ENCODE data around the gene SUMF2.
"Not testable (repeated sequence)": the region's sequence is repeated elsewhere in the genome, so short reads cannot be mapped to it uniquely, and the experiment has no call there.

SUMF2 gene

DNA sequence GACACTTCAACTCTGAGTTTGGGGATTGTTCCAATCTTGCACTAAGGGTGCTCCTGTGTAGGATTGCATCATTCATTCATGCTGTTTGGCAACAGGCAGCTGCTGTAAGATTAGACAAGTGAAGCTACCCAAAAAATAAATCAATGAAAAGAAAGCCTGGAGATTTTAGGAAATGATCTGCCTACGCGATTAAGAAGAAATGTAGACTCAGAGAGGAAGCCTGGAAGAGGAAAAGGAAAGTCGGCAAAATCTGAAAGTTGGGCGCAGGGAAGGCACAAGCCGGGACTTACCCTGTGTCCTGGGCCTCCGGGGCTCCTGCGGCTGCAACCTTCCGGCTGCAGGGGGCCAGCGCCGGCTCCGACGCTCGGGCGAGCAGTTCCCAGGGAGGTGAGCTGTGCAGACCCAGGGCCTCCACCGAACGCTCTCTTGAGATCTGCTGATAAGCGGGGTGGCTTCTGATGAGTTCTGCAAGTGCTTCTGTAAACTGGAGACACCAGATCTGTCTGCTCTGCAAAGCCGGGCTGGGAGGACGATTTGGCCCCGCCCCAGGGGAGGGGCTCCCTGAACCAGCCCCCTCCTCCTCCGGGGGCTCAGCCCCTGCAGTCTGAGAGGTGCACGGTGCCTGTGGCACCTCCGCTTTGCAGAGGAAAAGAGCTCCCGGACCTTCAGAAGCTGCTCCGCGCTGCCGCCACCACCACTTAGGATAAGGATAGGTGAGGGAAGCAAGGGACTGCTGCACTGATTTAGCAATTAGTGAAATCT is 30.2 kb upstream of the SUMF2 start:
- TF ChIP-seq, protein P1, sequence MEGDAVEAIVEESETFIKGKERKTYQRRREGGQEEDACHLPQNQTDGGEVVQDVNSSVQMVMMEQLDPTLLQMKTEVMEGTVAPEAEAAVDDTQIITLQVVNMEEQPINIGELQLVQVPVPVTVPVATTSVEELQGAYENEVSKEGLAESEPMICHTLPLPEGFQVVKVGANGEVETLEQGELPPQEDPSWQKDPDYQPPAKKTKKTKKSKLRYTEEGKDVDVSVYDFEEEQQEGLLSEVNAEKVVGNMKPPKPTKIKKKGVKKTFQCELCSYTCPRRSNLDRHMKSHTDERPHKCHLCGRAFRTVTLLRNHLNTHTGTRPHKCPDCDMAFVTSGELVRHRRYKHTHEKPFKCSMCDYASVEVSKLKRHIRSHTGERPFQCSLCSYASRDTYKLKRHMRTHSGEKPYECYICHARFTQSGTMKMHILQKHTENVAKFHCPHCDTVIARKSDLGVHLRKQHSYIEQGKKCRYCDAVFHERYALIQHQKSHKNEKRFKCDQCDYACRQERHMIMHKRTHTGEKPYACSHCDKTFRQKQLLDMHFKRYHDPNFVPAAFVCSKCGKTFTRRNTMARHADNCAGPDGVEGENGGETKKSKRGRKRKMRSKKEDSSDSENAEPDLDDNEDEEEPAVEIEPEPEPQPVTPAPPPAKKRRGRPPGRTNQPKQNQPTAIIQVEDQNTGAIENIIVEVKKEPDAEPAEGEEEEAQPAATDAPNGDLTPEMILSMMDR (IDR thresholded peaks at IDR 0.05; ENCODE audit: low read depth, low read length, missing control alignments) = peak; percentile 17
- H3K4me3 ChIP-seq (replicated peaks; ENCODE audit: low read depth, low read length) = peak overlapping the region; percentile 45
- peak; percentile 32 for DNase-seq (ENCODE audit: extremely low read depth, low read depth)

DNA sequence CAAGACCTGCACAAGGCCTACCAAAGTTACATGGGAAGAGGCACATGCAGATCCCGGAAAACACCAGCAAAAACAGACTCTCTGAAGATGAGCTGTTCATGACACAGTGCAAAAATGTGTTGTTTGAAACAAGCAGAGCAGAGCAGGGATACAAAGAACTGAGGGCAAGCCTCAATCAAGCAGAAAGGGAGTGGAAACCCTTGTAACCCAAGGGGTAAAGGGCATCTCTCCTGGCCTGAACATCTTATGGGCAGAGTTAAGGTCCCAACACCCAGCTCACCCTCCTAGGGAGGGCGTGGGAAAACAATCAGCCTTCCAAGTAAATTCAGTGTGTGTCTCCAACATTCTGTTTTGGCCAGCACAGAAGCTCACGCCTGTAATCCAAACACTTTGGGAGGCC is 23.4 kb upstream of the SUMF2 start:
- TF ChIP-seq, protein P1 (IDR thresholded peaks at IDR 0.05; ENCODE audit: low read depth, low read length, missing control alignments) = no peak
- no peak for DNase-seq (ENCODE audit: extremely low read depth, low read depth)
- no peak overlapping the region for H3K4me3 ChIP-seq (replicated peaks; ENCODE audit: low read depth, low read length)

DNA sequence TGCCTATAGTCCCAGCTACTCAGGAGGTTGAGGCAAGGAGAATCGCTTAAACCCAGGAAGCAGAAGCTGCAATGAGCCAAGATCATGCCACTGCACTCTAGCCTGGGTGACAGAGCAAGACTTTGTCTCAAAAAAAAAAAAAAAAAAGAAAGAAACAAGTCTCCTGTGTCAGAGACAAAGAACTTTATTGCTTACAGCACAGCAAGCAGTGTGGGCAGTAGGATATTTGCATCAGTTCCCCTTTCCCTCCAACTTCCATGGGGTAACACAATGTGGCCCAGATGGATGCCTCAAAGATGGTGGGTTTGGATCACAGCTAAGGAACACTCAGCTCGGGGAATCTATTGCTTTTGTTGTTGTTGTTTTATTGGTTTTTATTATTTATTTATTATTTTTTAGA is 18.3 kb upstream of the SUMF2 start:
- not testable (repeated sequence) for DNase-seq (ENCODE audit: extremely low read depth, low read depth); H3K4me3 ChIP-seq (replicated peaks; ENCODE audit: low read depth, low read length)

DNA sequence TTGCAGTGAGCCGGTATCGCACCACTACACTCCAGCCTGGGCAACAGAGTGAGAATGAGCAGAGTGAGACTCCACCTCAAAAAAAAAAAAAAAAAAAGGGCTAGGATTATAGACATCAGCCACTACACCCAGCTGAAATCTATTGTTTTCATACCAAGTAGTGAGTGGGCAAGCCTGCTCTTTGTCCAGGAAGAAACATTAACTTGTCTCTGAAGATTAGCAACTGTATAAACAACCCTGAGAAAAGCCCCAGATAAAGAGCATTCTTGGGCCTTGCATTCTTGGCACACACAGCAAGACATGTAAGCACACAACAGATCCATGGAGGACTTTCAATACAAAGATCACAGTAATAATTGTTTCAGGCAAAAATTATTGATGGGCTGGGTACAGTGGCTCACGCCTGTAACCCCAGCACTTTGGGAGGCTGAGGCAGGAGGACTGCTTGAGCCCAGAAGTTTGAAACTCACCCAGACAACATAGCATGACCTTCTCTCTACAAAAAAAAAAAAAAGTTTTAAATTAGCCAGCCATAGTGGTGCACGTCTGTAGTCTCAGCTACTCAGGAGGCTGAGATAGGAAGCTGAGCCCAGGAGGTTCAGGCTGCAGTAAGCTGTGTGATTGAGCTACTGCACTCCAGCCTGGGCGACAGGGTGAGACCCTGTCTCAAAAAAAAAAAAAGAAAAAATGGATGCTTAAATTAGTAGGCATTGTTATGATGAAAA is 17.2 kb upstream of the SUMF2 start:
- peak; percentile 74 for DNase-seq (ENCODE audit: extremely low read depth, low read depth)
- TF ChIP-seq, protein P1 (IDR thresholded peaks at IDR 0.05; ENCODE audit: low read depth, low read length, missing control alignments) = no peak
- no peak overlapping the region for H3K4me3 ChIP-seq (replicated peaks; ENCODE audit: low read depth, low read length)

DNA sequence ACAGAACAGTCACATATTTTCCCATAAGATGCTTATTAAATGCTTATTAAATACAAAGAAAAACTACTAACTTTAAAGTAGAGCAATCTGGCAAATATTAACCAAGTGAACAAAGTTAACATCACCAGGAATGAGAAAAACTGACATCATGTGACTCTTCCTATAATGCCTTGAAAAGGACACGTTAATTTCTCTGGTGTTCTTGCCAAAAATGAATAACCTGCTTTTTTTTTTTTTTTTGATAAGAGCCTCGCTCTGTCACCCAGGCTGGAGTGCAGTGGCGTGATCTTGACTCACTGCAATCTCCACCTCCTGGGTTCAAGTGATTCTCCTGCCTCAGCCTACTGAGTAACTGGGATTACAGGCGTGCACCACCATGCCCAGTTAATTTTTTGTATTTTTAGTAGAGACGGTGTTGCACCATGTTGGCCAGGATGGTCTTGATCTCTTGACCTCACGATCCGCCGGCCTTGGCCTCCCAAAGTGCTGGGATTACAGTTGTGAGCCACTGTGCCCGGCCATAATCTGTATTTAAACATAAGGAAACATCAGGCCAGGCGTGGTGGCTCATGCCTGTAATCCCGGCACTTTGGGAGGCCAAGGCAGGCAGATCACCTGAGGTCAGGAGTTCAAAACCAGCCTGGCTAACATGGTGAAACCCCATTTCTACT is 16.5 kb upstream of the SUMF2 start:
- H3K4me3 ChIP-seq (replicated peaks; ENCODE audit: low read depth, low read length); DNase-seq (ENCODE audit: extremely low read depth, low read depth): not testable (repeated sequence)

DNA sequence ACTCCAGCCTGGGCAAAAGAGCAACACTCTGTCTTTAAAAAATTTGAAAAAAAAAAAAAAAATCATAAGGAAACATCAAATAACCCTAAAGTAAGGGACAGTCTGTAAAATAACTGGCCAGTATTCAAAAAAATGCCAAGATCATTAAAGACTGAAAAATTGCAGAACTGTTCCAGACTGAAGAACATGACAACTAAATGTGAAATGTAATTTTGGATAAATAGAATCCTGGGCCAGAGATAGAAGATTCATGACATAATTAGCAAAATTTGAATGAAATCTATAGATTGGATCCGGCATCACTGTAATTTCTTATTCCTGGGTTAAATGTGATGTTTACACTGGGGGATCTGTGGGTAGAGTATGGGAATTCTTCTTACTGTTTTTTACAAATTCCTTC is 15.8 kb upstream of the SUMF2 start:
- TF ChIP-seq, protein P1 (IDR thresholded peaks at IDR 0.05; ENCODE audit: low read depth, low read length, missing control alignments) = no peak
- no peak for DNase-seq (ENCODE audit: extremely low read depth, low read depth)
- no peak overlapping the region for H3K4me3 ChIP-seq (replicated peaks; ENCODE audit: low read depth, low read length)

DNA sequence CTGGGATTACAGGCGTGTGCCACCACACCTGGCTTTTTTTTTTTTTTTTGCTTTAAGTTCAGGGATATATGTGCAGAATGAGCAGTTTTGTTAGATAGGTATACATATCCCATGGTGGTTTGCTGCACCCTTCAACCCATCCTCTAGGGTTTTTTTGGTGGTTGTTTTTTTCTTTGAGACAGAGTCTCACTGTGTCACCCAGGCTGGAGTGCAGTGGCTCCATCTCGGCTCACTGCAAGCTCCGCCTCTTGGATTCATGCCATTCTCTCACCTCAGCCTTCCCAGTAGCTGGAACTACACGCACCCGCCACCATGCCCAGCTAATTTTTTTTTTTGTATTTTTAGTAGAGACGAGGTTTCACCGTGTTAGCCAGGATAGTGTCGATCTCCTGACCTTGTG is 15.3 kb upstream of the SUMF2 start:
- not testable (repeated sequence) for H3K4me3 ChIP-seq (replicated peaks; ENCODE audit: low read depth, low read length); DNase-seq (ENCODE audit: extremely low read depth, low read depth)

DNA sequence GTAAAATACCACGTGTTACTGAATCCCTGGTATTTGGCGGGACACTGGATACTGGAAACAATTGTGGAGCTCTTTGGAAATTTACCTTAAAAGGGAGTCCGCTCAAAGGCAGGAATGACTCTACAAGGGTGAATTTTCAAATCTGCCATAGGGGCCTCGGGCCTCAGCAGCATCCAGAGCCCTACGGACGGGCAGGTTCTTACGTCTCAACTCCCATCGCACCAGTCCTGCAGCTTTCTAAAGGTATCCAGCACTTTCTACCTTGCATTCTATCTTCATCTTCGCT is 13.1 kb upstream of the SUMF2 start:
- TF ChIP-seq, protein P1 (IDR thresholded peaks at IDR 0.05; ENCODE audit: low read depth, low read length, missing control alignments) = no peak
- DNase-seq (ENCODE audit: extremely low read depth, low read depth) = no peak

More for the DNA sequence above, 13.1 kb upstream of the SUMF2 start:
- peak overlapping the region; percentile 96 for H3K4me3 ChIP-seq (replicated peaks; ENCODE audit: low read depth, low read length)
